Measurements from ENCODE around the gene SNRNP48.

SNRNP48 gene

DNA sequence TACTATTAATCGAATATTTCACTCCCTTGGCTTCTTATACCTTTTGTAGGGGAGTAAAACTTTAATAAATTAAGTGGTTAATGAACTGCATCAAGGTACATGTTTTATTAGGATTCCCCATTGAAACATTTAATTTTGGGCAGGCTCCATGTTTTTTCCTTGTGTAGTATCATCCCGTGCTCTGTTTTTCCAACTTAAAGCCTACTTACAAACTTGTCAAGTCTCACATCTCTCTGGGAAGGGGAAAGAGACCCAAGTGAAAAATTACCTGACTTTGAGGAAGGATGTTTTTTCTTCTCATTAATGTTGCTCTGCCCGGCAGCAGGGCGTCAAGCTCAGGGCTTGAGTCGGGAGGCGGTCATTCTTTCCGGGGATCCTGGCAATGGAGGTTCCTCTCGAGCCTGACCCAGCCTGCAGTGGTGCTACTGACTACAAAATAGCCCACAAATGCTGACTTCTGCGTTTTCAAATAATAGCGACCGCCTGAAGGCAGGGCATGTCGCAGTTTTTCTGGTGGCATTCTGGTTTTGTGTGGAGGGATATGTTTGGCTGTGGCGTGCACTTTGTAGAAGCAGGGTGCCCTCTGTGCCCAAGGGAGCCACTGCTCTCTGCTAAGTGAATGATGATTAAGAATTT, 46.1 kb upstream of the SNRNP48 start:
- DNase-seq (ENCODE audit: low read depth): no peak
- peak overlapping the region; percentile 37 for H3K4me3 ChIP-seq (ENCODE audit: low read length)
- TF ChIP-seq, protein P1, sequence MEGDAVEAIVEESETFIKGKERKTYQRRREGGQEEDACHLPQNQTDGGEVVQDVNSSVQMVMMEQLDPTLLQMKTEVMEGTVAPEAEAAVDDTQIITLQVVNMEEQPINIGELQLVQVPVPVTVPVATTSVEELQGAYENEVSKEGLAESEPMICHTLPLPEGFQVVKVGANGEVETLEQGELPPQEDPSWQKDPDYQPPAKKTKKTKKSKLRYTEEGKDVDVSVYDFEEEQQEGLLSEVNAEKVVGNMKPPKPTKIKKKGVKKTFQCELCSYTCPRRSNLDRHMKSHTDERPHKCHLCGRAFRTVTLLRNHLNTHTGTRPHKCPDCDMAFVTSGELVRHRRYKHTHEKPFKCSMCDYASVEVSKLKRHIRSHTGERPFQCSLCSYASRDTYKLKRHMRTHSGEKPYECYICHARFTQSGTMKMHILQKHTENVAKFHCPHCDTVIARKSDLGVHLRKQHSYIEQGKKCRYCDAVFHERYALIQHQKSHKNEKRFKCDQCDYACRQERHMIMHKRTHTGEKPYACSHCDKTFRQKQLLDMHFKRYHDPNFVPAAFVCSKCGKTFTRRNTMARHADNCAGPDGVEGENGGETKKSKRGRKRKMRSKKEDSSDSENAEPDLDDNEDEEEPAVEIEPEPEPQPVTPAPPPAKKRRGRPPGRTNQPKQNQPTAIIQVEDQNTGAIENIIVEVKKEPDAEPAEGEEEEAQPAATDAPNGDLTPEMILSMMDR (conservative IDR thresholded peaks at IDR 0.05; ENCODE audit: low read length): no peak

DNA sequence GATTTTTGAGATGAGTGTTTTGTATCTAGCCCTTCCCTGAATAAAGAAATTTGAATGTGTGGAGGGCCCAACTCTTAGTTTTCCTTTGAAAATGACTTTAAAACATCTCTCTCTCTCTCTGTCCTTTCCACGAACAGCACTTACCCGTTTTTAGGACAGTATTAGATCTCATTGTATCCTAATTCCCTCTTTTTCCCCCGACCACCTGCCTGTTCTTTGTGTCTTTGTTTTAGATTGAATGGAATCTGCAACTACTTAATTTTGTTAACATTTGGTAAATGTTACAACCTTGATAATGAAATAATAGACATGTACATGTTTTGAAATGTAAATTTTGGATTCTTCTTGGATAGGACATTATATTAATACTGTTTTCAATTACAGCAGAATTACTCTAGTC, 45.4 kb upstream of the SNRNP48 start:
- TF ChIP-seq, protein P1 (conservative IDR thresholded peaks at IDR 0.05; ENCODE audit: low read length): no peak
- DNase-seq (ENCODE audit: low read depth): no peak
- H3K4me3 ChIP-seq (ENCODE audit: low read length): no peak overlapping the region

DNA sequence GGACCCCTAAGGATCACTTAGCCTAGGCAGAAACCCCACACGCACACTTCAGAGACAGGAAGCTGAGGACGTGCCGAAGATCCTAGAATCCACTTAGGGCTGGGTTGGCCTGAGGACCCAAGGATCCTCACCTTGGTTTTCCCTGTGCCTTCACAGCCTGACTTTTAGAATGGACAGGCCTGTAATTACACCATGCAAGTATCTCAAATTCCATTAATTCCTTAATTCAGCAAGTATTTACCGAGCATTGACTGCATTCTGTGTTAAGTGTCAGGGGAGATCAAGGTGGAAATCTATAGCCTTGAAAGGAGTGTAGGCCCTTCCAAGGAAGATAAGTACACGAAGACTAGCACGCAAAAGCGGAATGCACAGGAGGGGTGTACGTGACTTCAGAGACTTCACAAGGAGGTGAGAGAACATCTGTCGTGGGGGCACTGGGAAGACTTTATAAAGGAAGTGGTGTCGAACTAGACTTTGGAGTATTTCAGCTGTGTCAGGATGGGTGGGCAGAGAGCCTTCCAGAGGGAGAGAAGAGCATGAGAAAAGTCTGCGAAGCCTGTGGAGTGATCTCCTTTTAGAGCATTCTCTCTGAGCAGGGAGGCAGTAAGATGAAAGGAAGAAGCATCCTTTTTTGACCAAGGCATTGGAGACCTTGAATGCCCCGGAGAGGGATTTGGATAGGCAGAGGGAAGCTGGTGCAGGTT, 44.5 kb upstream of the SNRNP48 start:
- TF ChIP-seq, protein P1 (conservative IDR thresholded peaks at IDR 0.05; ENCODE audit: low read length): no peak
- no peak for DNase-seq (ENCODE audit: low read depth)
- no peak overlapping the region for H3K4me3 ChIP-seq (ENCODE audit: low read length)

DNA sequence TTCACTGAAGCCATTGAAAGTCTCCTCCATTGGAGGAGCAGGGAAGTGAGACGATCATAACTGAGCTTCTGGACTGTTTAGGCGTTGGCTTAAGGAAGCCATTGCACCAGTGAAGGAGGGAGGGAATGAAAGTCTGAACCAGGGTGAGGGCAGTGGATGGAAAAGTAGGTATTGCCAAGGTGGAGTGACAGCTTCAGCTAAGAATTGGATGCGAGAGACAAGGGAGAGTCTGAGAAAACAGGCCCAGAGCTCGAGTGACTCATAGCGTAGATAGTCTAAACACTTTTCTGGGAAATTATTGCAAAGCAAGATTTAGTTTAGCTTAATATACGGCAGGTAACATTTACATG, 44.0 kb upstream of the SNRNP48 start:
- H3K4me3 ChIP-seq (ENCODE audit: low read length): no peak overlapping the region
- TF ChIP-seq, protein P1 (conservative IDR thresholded peaks at IDR 0.05; ENCODE audit: low read length): no peak
- no peak for DNase-seq (ENCODE audit: low read depth)

DNA sequence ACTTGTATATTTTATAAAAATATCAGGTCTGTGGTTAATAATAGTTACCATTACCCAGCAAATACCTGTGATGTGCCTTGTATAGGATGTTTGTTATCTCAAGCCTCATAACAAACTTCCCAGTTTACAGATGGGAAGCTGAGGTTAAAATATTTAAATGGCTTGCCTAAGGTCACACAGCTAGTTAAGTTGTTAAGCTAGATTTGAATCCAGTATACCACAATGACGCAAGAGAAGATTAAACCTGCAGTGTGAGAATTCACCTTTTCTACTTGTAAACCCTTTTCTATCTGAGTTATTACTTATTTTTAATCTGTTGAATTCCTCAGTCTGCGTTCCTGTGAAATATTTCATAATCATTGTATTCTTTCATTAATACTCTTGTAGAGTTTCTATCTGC, 43.6 kb upstream of the SNRNP48 start:
- TF ChIP-seq, protein P1 (conservative IDR thresholded peaks at IDR 0.05; ENCODE audit: low read length): no peak
- DNase-seq (ENCODE audit: low read depth): no peak
- H3K4me3 ChIP-seq (ENCODE audit: low read length): no peak overlapping the region

DNA sequence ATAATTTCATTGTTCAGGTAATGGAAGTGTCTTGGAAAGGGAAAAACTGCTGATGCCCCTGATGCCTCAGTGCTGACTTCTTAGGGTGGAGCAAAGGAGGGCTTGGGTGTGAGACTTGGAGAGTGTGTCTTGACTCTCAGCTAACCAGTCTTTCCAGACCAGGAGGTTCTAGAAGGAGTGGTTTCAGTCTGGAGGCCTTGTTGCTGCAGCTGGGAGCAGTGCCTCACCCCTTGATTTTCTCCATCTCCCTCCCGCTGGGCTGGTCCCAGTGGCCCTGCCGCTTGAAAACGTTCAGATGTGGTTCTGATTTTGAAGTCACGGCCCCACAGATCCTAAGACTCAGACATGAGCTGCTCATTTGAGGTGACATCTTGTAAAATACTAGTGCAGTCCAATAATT, 43.1 kb upstream of the SNRNP48 start:
- no peak overlapping the region for H3K4me3 ChIP-seq (ENCODE audit: low read length)
- TF ChIP-seq, protein P1 (conservative IDR thresholded peaks at IDR 0.05; ENCODE audit: low read length): no peak
- no peak for DNase-seq (ENCODE audit: low read depth)

DNA sequence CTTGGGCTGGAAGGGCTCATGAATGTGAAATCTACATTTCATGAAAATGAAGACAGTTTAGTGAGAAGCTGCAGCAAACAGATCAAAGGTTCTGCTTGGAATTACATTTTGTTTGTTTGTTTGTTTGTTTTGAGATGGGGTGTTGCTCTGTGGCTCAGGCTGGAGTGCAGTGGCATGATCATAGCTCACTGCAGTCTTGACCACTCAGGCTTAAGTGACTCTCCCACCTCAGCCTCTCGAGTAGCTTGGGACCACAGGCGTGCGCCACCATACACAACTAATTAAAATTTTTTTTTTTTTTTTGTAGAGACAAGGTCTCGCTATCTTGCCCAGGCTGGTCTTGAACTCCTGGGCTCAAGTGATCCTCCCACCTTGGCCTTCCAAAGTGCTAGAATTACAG, 42.7 kb upstream of the SNRNP48 start:
- DNase-seq (ENCODE audit: low read depth): no peak
- TF ChIP-seq, protein P1 (conservative IDR thresholded peaks at IDR 0.05; ENCODE audit: low read length): no peak
- H3K4me3 ChIP-seq (ENCODE audit: low read length): no peak overlapping the region
